SK-N-SH (cell line): ENCODE results near the gene SPOCK1.

Experiments
- EP300 ChIP-seq, 2 experiments: IDR thresholded peaks; 2 replicates each; pipeline versions ENCODE4 v1.4.0 to v1.6.1; 2012; ENCODE audit warnings: borderline replicate concordance in 1 of 2, low read depth in 1 of 2, low read length in 1 of 2
- FOXJ3 ChIP-seq: sonication (generic); formaldehyde crosslinking; IDR thresholded peaks from 2 replicates; pipeline ENCODE4 v1.5.1; 2020; ENCODE audit warnings: mild to moderate bottlenecking, missing genetic modification reagents
- POLR2AphosphoS5 ChIP-seq: IDR thresholded peaks from 2 replicates; pipeline ENCODE4 v1.6.1; 2012; ENCODE audit warnings: low read depth, low read length
- SIN3A ChIP-seq: IDR thresholded peaks from 2 replicates; pipeline ENCODE4 v1.6.1; 2012; ENCODE audit warnings: low read depth, mild to moderate bottlenecking, low read length, moderate library complexity, borderline replicate concordance
- TF ChIP-seq, protein P1 (sequence below): fragments of 200-600 bp; sonication (generic); IDR thresholded peaks from 2 replicates; pipeline ENCODE4 v1.6.1; 2017; ENCODE audit warnings: antibody characterized with exemption, mild to moderate bottlenecking, moderate library complexity
- TF ChIP-seq, protein P2 (sequence below): IDR thresholded peaks from 2 replicates; pipeline ENCODE4 v1.4.0; 2012; ENCODE audit warnings: low read depth, borderline replicate concordance
- TF ChIP-seq, protein P3 (sequence below): IDR thresholded peaks from 2 replicates; pipeline ENCODE4 v1.6.1; 2012; ENCODE audit warnings: mild to moderate bottlenecking, low read depth, low read length, moderate library complexity

- TF ChIP-seq, protein P1, sequence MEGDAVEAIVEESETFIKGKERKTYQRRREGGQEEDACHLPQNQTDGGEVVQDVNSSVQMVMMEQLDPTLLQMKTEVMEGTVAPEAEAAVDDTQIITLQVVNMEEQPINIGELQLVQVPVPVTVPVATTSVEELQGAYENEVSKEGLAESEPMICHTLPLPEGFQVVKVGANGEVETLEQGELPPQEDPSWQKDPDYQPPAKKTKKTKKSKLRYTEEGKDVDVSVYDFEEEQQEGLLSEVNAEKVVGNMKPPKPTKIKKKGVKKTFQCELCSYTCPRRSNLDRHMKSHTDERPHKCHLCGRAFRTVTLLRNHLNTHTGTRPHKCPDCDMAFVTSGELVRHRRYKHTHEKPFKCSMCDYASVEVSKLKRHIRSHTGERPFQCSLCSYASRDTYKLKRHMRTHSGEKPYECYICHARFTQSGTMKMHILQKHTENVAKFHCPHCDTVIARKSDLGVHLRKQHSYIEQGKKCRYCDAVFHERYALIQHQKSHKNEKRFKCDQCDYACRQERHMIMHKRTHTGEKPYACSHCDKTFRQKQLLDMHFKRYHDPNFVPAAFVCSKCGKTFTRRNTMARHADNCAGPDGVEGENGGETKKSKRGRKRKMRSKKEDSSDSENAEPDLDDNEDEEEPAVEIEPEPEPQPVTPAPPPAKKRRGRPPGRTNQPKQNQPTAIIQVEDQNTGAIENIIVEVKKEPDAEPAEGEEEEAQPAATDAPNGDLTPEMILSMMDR: no peak
- TF ChIP-seq SIN3A (no peak), POLR2AphosphoS5 (no peak), FOXJ3 (CRISPR knock-in tag) (no peak), EP300 (IDR thresholded peaks at IDR 0.05; ENCODE audit: borderline replicate concordance in 1 of 2, low read depth in 1 of 2, low read length in 1 of 2) (no peak)
- TF ChIP-seq, protein P2, sequence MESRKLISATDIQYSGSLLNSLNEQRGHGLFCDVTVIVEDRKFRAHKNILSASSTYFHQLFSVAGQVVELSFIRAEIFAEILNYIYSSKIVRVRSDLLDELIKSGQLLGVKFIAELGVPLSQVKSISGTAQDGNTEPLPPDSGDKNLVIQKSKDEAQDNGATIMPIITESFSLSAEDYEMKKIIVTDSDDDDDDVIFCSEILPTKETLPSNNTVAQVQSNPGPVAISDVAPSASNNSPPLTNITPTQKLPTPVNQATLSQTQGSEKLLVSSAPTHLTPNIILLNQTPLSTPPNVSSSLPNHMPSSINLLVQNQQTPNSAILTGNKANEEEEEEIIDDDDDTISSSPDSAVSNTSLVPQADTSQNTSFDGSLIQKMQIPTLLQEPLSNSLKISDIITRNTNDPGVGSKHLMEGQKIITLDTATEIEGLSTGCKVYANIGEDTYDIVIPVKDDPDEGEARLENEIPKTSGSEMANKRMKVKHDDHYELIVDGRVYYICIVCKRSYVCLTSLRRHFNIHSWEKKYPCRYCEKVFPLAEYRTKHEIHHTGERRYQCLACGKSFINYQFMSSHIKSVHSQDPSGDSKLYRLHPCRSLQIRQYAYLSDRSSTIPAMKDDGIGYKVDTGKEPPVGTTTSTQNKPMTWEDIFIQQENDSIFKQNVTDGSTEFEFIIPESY: no peak
- TF ChIP-seq, protein P3, sequence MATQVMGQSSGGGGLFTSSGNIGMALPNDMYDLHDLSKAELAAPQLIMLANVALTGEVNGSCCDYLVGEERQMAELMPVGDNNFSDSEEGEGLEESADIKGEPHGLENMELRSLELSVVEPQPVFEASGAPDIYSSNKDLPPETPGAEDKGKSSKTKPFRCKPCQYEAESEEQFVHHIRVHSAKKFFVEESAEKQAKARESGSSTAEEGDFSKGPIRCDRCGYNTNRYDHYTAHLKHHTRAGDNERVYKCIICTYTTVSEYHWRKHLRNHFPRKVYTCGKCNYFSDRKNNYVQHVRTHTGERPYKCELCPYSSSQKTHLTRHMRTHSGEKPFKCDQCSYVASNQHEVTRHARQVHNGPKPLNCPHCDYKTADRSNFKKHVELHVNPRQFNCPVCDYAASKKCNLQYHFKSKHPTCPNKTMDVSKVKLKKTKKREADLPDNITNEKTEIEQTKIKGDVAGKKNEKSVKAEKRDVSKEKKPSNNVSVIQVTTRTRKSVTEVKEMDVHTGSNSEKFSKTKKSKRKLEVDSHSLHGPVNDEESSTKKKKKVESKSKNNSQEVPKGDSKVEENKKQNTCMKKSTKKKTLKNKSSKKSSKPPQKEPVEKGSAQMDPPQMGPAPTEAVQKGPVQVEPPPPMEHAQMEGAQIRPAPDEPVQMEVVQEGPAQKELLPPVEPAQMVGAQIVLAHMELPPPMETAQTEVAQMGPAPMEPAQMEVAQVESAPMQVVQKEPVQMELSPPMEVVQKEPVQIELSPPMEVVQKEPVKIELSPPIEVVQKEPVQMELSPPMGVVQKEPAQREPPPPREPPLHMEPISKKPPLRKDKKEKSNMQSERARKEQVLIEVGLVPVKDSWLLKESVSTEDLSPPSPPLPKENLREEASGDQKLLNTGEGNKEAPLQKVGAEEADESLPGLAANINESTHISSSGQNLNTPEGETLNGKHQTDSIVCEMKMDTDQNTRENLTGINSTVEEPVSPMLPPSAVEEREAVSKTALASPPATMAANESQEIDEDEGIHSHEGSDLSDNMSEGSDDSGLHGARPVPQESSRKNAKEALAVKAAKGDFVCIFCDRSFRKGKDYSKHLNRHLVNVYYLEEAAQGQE: no peak
Observed at GRCh38 chr5:137260820-137261695, 238.1 kb downstream of the SPOCK1 start.
